22Rv1 (cell line): Measurements from ENCODE around the gene CDK3.

Source experiments
- ZFX ChIP-seq: fragments of 450-650 bp; IDR thresholded peaks from 2 replicates; pipeline ENCODE4 v1.6.1; 2017; ENCODE audit warnings: antibody characterized with exemption, borderline replicate concordance
- TF ChIP-seq, protein P1 (sequence below): fragments of 450-650 bp; IDR thresholded peaks from 2 replicates; pipeline ENCODE4 v1.5.1; 2017; ENCODE audit warnings: mild to moderate bottlenecking

DNA sequence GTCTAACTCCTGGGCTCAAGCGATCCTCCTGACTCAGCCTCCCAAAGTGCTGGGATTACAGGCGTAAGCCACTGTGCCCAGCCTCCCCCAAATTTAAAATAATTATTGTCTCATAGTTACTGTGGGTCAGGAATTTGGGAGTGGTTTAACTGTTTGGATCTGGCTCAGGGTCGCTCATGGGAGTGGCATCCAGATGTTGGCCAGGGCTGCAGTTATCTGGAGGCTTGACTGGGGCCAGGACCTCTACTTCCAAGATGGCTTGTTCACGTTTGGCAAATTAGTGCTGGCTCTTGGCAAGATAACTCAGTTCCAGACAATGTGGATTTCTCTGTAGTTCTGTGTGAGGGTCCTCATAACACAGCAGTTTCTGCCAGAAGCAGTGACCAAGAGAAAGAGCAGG, 13.6 kb upstream of the CDK3 start:
- TF ChIP-seq, protein P1, sequence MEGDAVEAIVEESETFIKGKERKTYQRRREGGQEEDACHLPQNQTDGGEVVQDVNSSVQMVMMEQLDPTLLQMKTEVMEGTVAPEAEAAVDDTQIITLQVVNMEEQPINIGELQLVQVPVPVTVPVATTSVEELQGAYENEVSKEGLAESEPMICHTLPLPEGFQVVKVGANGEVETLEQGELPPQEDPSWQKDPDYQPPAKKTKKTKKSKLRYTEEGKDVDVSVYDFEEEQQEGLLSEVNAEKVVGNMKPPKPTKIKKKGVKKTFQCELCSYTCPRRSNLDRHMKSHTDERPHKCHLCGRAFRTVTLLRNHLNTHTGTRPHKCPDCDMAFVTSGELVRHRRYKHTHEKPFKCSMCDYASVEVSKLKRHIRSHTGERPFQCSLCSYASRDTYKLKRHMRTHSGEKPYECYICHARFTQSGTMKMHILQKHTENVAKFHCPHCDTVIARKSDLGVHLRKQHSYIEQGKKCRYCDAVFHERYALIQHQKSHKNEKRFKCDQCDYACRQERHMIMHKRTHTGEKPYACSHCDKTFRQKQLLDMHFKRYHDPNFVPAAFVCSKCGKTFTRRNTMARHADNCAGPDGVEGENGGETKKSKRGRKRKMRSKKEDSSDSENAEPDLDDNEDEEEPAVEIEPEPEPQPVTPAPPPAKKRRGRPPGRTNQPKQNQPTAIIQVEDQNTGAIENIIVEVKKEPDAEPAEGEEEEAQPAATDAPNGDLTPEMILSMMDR = no peak
- no peak for TF ChIP-seq ZFX
